HG03064 (cell line): ENCODE data around the gene LHFPL5.

Source experiments
- ATAC-seq: cut with Tn5 transposase; IDR thresholded peaks from one replicate; pipeline ENCODE4 v1.9.1; 2021; ENCODE audit warnings: low read depth; ENCODE audit not compliant: unreplicated experiment

LHFPL5 gene

GRCh38 chr6:35850208-35850607 lies 45.1 kb downstream of the LHFPL5 start:
- no peak for ATAC-seq

- ATAC-seq: no peak
These were observed 47.8 kb downstream of the LHFPL5 start for GRCh38 chr6:35852994-35853393.

- no peak for ATAC-seq
These were observed 51.1 kb downstream of the LHFPL5 start for GRCh38 chr6:35856250-35856649.

GRCh38 chr6:35857853-35858252 lies 52.7 kb downstream of the LHFPL5 start:
- ATAC-seq: no peak

GRCh38 chr6:35859367-35859766 lies 54.2 kb downstream of the LHFPL5 start:
- no peak for ATAC-seq
